ENCODE data around the gene PKIB.
A peak's percentile ranks its signal among the peaks of the same experiment; 100 is the strongest.

PKIB gene

GRCh38 chr6:122730775-122731386, 120.7 kb downstream of the PKIB start:
- DNase-seq, result peak; percentile 40

GRCh38 chr6:122733259-122733658, 123.1 kb downstream of the PKIB start:
- Histone ChIP-seq H3K79me1 (ENCODE audit: low read length) (no peaks in the 10 kb centered on the region), H2AK5ac (ENCODE audit: low read length) (no peak overlapping the region), H3K56ac (ENCODE audit: low read length) (no peak overlapping the region), H4K5ac (ENCODE audit: low read length) (no peak overlapping the region), H3K36me3 (ENCODE audit: control insufficient read depth, insufficient read depth, low read length) (no peaks in the 10 kb centered on the region), H3K9ac (ENCODE audit: low read length) (no peak overlapping the region), H3K23ac (ENCODE audit: low read length) (no peak overlapping the region), H3K18ac (ENCODE audit: low read length) (no peak overlapping the region), H3K27ac (ENCODE audit: low read depth, low read length) (no peak overlapping the region), H3K79me2 (ENCODE audit: control insufficient read depth, insufficient read depth, low read length) (no peaks in the 10 kb centered on the region), H3K4me2 (ENCODE audit: low read length) (no peak overlapping the region), H3K4ac (ENCODE audit: low read depth, low read length) (no peak overlapping the region), H2BK120ac (ENCODE audit: low read depth, low read length) (no peak overlapping the region), H2BK5ac (ENCODE audit: low read length) (no peak overlapping the region), H2BK15ac (replicated peaks; ENCODE audit: low read depth) (no peak overlapping the region), H3K4me1 (ENCODE audit: control insufficient read depth, low read depth, low read length) (no peaks in the 10 kb centered on the region), H3K4me3 (ENCODE audit: low read length) (no peak overlapping the region), H4K8ac (ENCODE audit: low read depth, low read length) (no peak overlapping the region), H3K27me3 (ENCODE audit: insufficient read depth, low read length, poor library complexity) (no peaks in the 10 kb centered on the region)
- DNase-seq, result no peak
- WGBS (ENCODE audit: extremely low coverage, insufficient coverage, low lambda C conversion rate), result no CpG with 5 or more reads among the region's 4 CpGs

More at GRCh38 chr6:122730775-122731386, 120.7 kb downstream of the PKIB start:
- H3K23ac ChIP-seq (ENCODE audit: low read length), result no peak overlapping the region
- no peak overlapping the region for H3K4me3 ChIP-seq (ENCODE audit: low read length)
- H2BK15ac ChIP-seq (replicated peaks; ENCODE audit: low read depth), result no peak overlapping the region
- H3K27ac ChIP-seq (ENCODE audit: low read depth, low read length), result no peak overlapping the region
- no peak overlapping the region for H3K56ac ChIP-seq (ENCODE audit: low read length)
- no peak overlapping the region for H3K18ac ChIP-seq (ENCODE audit: low read length)
- H3K4me2 ChIP-seq (ENCODE audit: low read length), result no peak overlapping the region
- H3K27me3 ChIP-seq (ENCODE audit: insufficient read depth, low read length, poor library complexity), result no peaks in the 10 kb centered on the region
- H3K36me3 ChIP-seq (ENCODE audit: control insufficient read depth, insufficient read depth, low read length), result no peaks in the 10 kb centered on the region
- no peaks in the 10 kb centered on the region for H3K79me1 ChIP-seq (ENCODE audit: low read length)
- WGBS (ENCODE audit: extremely low coverage, insufficient coverage, low lambda C conversion rate), result no CpG with 5 or more reads among the region's 4 CpGs
- no peak overlapping the region for H4K5ac ChIP-seq (ENCODE audit: low read length)
- H3K9ac ChIP-seq (ENCODE audit: low read length), result no peak overlapping the region
- no peaks in the 10 kb centered on the region for H3K79me2 ChIP-seq (ENCODE audit: control insufficient read depth, insufficient read depth, low read length)
- no peak overlapping the region for H2AK5ac ChIP-seq (ENCODE audit: low read length)
- H2BK120ac ChIP-seq (ENCODE audit: low read depth, low read length), result no peak overlapping the region
- no peak overlapping the region for H2BK5ac ChIP-seq (ENCODE audit: low read length)
- H4K8ac ChIP-seq (ENCODE audit: low read depth, low read length), result no peak overlapping the region
- peaks cover 3% of the 10 kb centered on the region for H3K4me1 ChIP-seq (ENCODE audit: control insufficient read depth, low read depth, low read length)
- no peak overlapping the region for H3K4ac ChIP-seq (ENCODE audit: low read depth, low read length)

GRCh38 chr6:122734529-122735395, 124.6 kb downstream of the PKIB start:
- Histone ChIP-seq H3K36me3 (ENCODE audit: control insufficient read depth, insufficient read depth, low read length) (no peaks in the 10 kb centered on the region), H3K4me3 (ENCODE audit: low read length) (no peak overlapping the region), H3K79me2 (ENCODE audit: control insufficient read depth, insufficient read depth, low read length) (no peaks in the 10 kb centered on the region), H4K8ac (ENCODE audit: low read depth, low read length) (no peak overlapping the region), H2AK5ac (ENCODE audit: low read length) (no peak overlapping the region), H3K27ac (ENCODE audit: low read depth, low read length) (no peak overlapping the region), H3K4ac (ENCODE audit: low read depth, low read length) (no peak overlapping the region), H4K5ac (ENCODE audit: low read length) (no peak overlapping the region), H3K79me1 (ENCODE audit: low read length) (no peaks in the 10 kb centered on the region), H2BK5ac (ENCODE audit: low read length) (no peak overlapping the region), H3K4me1 (ENCODE audit: control insufficient read depth, low read depth, low read length) (no peaks in the 10 kb centered on the region), H3K23ac (ENCODE audit: low read length) (no peak overlapping the region), H3K9ac (ENCODE audit: low read length) (no peak overlapping the region), H3K27me3 (ENCODE audit: insufficient read depth, low read length, poor library complexity) (no peaks in the 10 kb centered on the region), H3K4me2 (ENCODE audit: low read length) (no peak overlapping the region), H3K56ac (ENCODE audit: low read length) (no peak overlapping the region), H2BK120ac (ENCODE audit: low read depth, low read length) (no peak overlapping the region), H3K18ac (ENCODE audit: low read length) (no peak overlapping the region), H2BK15ac (replicated peaks; ENCODE audit: low read depth) (no peak overlapping the region)
- peak; percentile 8 for DNase-seq
- WGBS (ENCODE audit: extremely low coverage, insufficient coverage, low lambda C conversion rate), result no CpG with 5 or more reads among the region's 10 CpGs

GRCh38 chr6:122735582-122735981, 125.4 kb downstream of the PKIB start:
- no CpG with 5 or more reads among the region's 4 CpGs for WGBS (ENCODE audit: extremely low coverage, insufficient coverage, low lambda C conversion rate)

GRCh38 chr6:122736163-122736562, 126.0 kb downstream of the PKIB start:
- Histone ChIP-seq H4K8ac (ENCODE audit: low read depth, low read length) (no peak overlapping the region), H2AK5ac (ENCODE audit: low read length) (no peak overlapping the region), H3K79me2 (ENCODE audit: control insufficient read depth, insufficient read depth, low read length) (no peaks in the 10 kb centered on the region), H3K4me2 (ENCODE audit: low read length) (no peak overlapping the region), H4K5ac (ENCODE audit: low read length) (no peak overlapping the region), H3K27me3 (ENCODE audit: insufficient read depth, low read length, poor library complexity) (no peaks in the 10 kb centered on the region), H3K36me3 (ENCODE audit: control insufficient read depth, insufficient read depth, low read length) (no peaks in the 10 kb centered on the region), H3K4me1 (ENCODE audit: control insufficient read depth, low read depth, low read length) (no peaks in the 10 kb centered on the region), H3K27ac (ENCODE audit: low read depth, low read length) (no peak overlapping the region), H3K9ac (ENCODE audit: low read length) (no peak overlapping the region), H2BK5ac (ENCODE audit: low read length) (no peak overlapping the region), H3K79me1 (ENCODE audit: low read length) (no peaks in the 10 kb centered on the region), H2BK120ac (ENCODE audit: low read depth, low read length) (no peak overlapping the region), H3K4ac (ENCODE audit: low read depth, low read length) (no peak overlapping the region), H3K56ac (ENCODE audit: low read length) (no peak overlapping the region), H3K4me3 (ENCODE audit: low read length) (no peak overlapping the region), H3K18ac (ENCODE audit: low read length) (no peak overlapping the region), H3K23ac (ENCODE audit: low read length) (no peak overlapping the region), H2BK15ac (replicated peaks; ENCODE audit: low read depth) (no peak overlapping the region)
- WGBS (ENCODE audit: extremely low coverage, insufficient coverage, low lambda C conversion rate), result no CpG with 5 or more reads among the region's 4 CpGs
- DNase-seq, result no peak

More at GRCh38 chr6:122735582-122735981, 125.4 kb downstream of the PKIB start:
- no peak overlapping the region for H2AK5ac ChIP-seq (ENCODE audit: low read length)
- H4K8ac ChIP-seq (ENCODE audit: low read depth, low read length), result no peak overlapping the region
- H4K5ac ChIP-seq (ENCODE audit: low read length), result no peak overlapping the region
- H3K9ac ChIP-seq (ENCODE audit: low read length), result no peak overlapping the region
- H3K79me2 ChIP-seq (ENCODE audit: control insufficient read depth, insufficient read depth, low read length), result no peaks in the 10 kb centered on the region
- H3K23ac ChIP-seq (ENCODE audit: low read length), result no peak overlapping the region
- no peak overlapping the region for H3K27ac ChIP-seq (ENCODE audit: low read depth, low read length)
- no peak overlapping the region for H2BK15ac ChIP-seq (replicated peaks; ENCODE audit: low read depth)
- H2BK120ac ChIP-seq (ENCODE audit: low read depth, low read length), result no peak overlapping the region
- H2BK5ac ChIP-seq (ENCODE audit: low read length), result no peak overlapping the region
- H3K27me3 ChIP-seq (ENCODE audit: insufficient read depth, low read length, poor library complexity), result no peaks in the 10 kb centered on the region
- no peak overlapping the region for H3K4ac ChIP-seq (ENCODE audit: low read depth, low read length)
- H3K79me1 ChIP-seq (ENCODE audit: low read length), result no peaks in the 10 kb centered on the region
- H3K4me2 ChIP-seq (ENCODE audit: low read length), result no peak overlapping the region
- no peak overlapping the region for H3K18ac ChIP-seq (ENCODE audit: low read length)
- no peak overlapping the region for H3K4me3 ChIP-seq (ENCODE audit: low read length)
- no peaks in the 10 kb centered on the region for H3K36me3 ChIP-seq (ENCODE audit: control insufficient read depth, insufficient read depth, low read length)
- DNase-seq, result no peak
- H3K56ac ChIP-seq (ENCODE audit: low read length), result no peak overlapping the region
- H3K4me1 ChIP-seq (ENCODE audit: control insufficient read depth, low read depth, low read length), result no peaks in the 10 kb centered on the region

Data from mesendoderm (in vitro differentiated cells).